ENCODE data around the gene KCNQ2.

The KCNQ2 gene

GRCh38 chr20:63469713-63470101 is 2.7 kb downstream of the KCNQ2 start:
- DNase-seq, result no peak

- DNase-seq, result no peak
Observed at GRCh38 chr20:63469019-63469712, 3.3 kb downstream of the KCNQ2 start.

GRCh38 chr20:63468421-63468820 is 4.0 kb downstream of the KCNQ2 start:
- DNase-seq, result no peak

GRCh38 chr20:63467294-63468083 is 5.0 kb downstream of the KCNQ2 start:
- no peak for DNase-seq

GRCh38 chr20:63466861-63467260 is 5.6 kb downstream of the KCNQ2 start:
- no peak for DNase-seq

- no peak for DNase-seq
Observed at GRCh38 chr20:63466250-63466825, 6.1 kb downstream of the KCNQ2 start.

- no peak for DNase-seq
Observed at GRCh38 chr20:63465380-63466249, 6.8 kb downstream of the KCNQ2 start.

GRCh38 chr20:63464289-63464635 is 8.2 kb downstream of the KCNQ2 start:
- no peak for DNase-seq

- no peak for DNase-seq
Observed at GRCh38 chr20:63463400-63464288, 8.8 kb downstream of the KCNQ2 start.

- no peak for DNase-seq
Observed at GRCh38 chr20:63462244-63462643, 10.2 kb downstream of the KCNQ2 start.

GRCh38 chr20:63461104-63461763 is 11.2 kb downstream of the KCNQ2 start:
- DNase-seq, result no peak

GRCh38 chr20:63459070-63459380 is 13.4 kb downstream of the KCNQ2 start:
- no peak for DNase-seq

GRCh38 chr20:63458170-63459069 is 14.0 kb downstream of the KCNQ2 start:
- no peak for DNase-seq

GRCh38 chr20:63457737-63458136 is 14.7 kb downstream of the KCNQ2 start:
- no peak for DNase-seq

GRCh38 chr20:63456429-63457284 is 15.8 kb downstream of the KCNQ2 start:
- DNase-seq, result no peak

- no peak for DNase-seq
Observed at GRCh38 chr20:63455568-63455859, 16.9 kb downstream of the KCNQ2 start.

- peak; percentile 63 for DNase-seq
Observed at GRCh38 chr20:63454731-63455567, 17.5 kb downstream of the KCNQ2 start.

- no peak for DNase-seq
Observed at GRCh38 chr20:63452821-63453523, 19.5 kb downstream of the KCNQ2 start.
